SK-N-SH (cell line): Measurements from ENCODE around the gene IFNW1. TPM values are rescaled to one million over a fixed set of nuclear protein-coding genes. Genes with fewer than 3 reads are reported as not detected.

Experiments
- CTCF ChIA-PET: fragments of 300-600, 350-600 bp; formaldehyde crosslinking; extraction: SDS; loops from one replicate; lab custom pipeline; 2021; lab: Yijun Ruan, JAX
- POLR2A ChIA-PET: fragments of 350-600 bp; sonication (Branson Sonifier 250); formaldehyde crosslinking; extraction: SDS; loops from one replicate; lab custom pipeline; 2020; ENCODE audit warnings: antibody characterized with exemption, inconsistent platforms; lab: Yijun Ruan, JAX
- DNase-seq: peaks from one replicate; pipeline ENCODE4 v3.0.0; 2012
- H2AFZ ChIP-seq: fragments of 200-600 bp; sonication (generic); 2 replicates; pipeline ENCODE4 v1.8.1; 2016; ENCODE audit warnings: antibody characterized with exemption, mild to moderate bottlenecking, low read depth
- H3F3A ChIP-seq: fragments of 200-600 bp; sonication (generic); replicated peaks from 2 replicates; pipeline ENCODE3; 2016; ENCODE audit warnings: antibody characterized with exemption, mild to moderate bottlenecking; ENCODE audit not compliant: insufficient read depth
- H3K27ac ChIP-seq, 2 experiments: fragments of 200-500 bp in 1 of 2; fragments of 200-600 bp in 1 of 2; sonication (Bioruptor generic) in 1 of 2; sonication (generic), shearing (Covaris generic) in 1 of 2; 2 replicates each; pipeline versions ENCODE4 v1.5.1 to v1.6.1; 2014 to 2016; ENCODE audit warnings: low read depth in 2 of 2, inconsistent platforms in 1 of 2, low read length in 1 of 2, mild to moderate bottlenecking in 1 of 2, mixed read lengths in 1 of 2
- H3K27me3 ChIP-seq: fragments of 200-600 bp; sonication (generic), shearing (Covaris generic); 2 replicates; pipeline ENCODE4 v1.6.1; 2016; ENCODE audit warnings: mixed run types; ENCODE audit not compliant: insufficient read depth
- H3K36me3 ChIP-seq, 2 experiments: fragments of 200-500 bp in 1 of 2; fragments of 200-600 bp in 1 of 2; sonication (Bioruptor generic) in 1 of 2; sonication (generic) in 1 of 2; replicated peaks in 1 of 2; 2 replicates each; pipeline versions ENCODE3 to v1.5.1; 2014 to 2016; ENCODE audit warnings: low read length in 1 of 2, mild to moderate bottlenecking in 1 of 2; ENCODE audit not compliant: insufficient read depth in 2 of 2, control insufficient read depth in 1 of 2
- H3K4me1 ChIP-seq, 2 experiments: fragments of 200-500 bp in 1 of 2; fragments of 200-600 bp in 1 of 2; sonication (Bioruptor generic) in 1 of 2; sonication (generic), shearing (Covaris generic) in 1 of 2; 2 replicates each; pipeline versions ENCODE4 v1.5.1 to v1.6.1; 2014 to 2016; ENCODE audit warnings: low read depth in 1 of 2, low read length in 1 of 2, mixed run types in 1 of 2; ENCODE audit not compliant: insufficient read depth in 2 of 2, control insufficient read depth in 1 of 2
- H3K4me2 ChIP-seq: fragments of 200-600 bp; sonication (generic), shearing (Covaris generic); 2 replicates; pipeline ENCODE4 v1.6.1; 2017; ENCODE audit warnings: mixed run types
- H3K4me3 ChIP-seq, 2 experiments: fragments of 200-500 bp in 1 of 2; fragments of 200-600 bp in 1 of 2; sonication (Bioruptor generic) in 1 of 2; sonication (generic), shearing (Covaris generic) in 1 of 2; 2 replicates each; pipeline versions ENCODE4 v1.5.1 to v1.8.1; 2014 to 2016; ENCODE audit warnings: low read depth in 2 of 2, inconsistent platforms in 1 of 2, low read length in 1 of 2, mild to moderate bottlenecking in 1 of 2, mixed read lengths in 1 of 2, moderate library complexity in 1 of 2
- H3K79me2 ChIP-seq: fragments of 200-600 bp; sonication (generic); 2 replicates; pipeline ENCODE4 v1.8.1; 2017; ENCODE audit warnings: mild to moderate bottlenecking; ENCODE audit not compliant: insufficient read depth
- H3K9ac ChIP-seq: fragments of 200-600 bp; sonication (generic); 2 replicates; pipeline ENCODE4 v1.6.1; 2017; ENCODE audit warnings: mixed run types
- H3K9me2 ChIP-seq: fragments of 200-600 bp; sonication (generic); 2 replicates; pipeline ENCODE4 v1.6.1; 2017; ENCODE audit warnings: mixed run types
- H3K9me3 ChIP-seq: fragments of 200-600 bp; sonication (generic); 2 replicates; pipeline ENCODE4 v1.6.1; 2017; ENCODE audit warnings: mixed run types, mild to moderate bottlenecking, moderate library complexity
- H4K20me1 ChIP-seq: fragments of 200-600 bp; sonication (generic); 2 replicates; pipeline ENCODE4 v1.6.1; 2017; ENCODE audit warnings: mild to moderate bottlenecking, mixed run types; ENCODE audit not compliant: insufficient read depth
- ELF1 ChIP-seq: IDR thresholded peaks from 2 replicates; pipeline ENCODE4 v1.4.0; 2012
- EP300 ChIP-seq, 2 experiments: IDR thresholded peaks; 2 replicates each; pipeline versions ENCODE4 v1.4.0 to v1.6.1; 2012; ENCODE audit warnings: borderline replicate concordance in 1 of 2, low read depth in 1 of 2, low read length in 1 of 2
- EZH2phosphoT487 ChIP-seq: fragments of 200-600 bp; sonication (generic); IDR thresholded peaks from 2 replicates; pipeline ENCODE4 v1.6.1; 2017; ENCODE audit warnings: low read depth, mixed run types, mild to moderate bottlenecking, antibody characterized with exemption, moderate library complexity, borderline replicate concordance
- FOXM1 ChIP-seq: IDR thresholded peaks from 2 replicates; pipeline ENCODE4 v1.4.0; 2012; ENCODE audit warnings: low read depth, mild to moderate bottlenecking
- NFIC ChIP-seq: IDR thresholded peaks from 2 replicates; pipeline ENCODE4 v1.4.0; 2012; ENCODE audit warnings: borderline replicate concordance
- POLR2AphosphoS5 ChIP-seq: IDR thresholded peaks from 2 replicates; pipeline ENCODE4 v1.6.1; 2012; ENCODE audit warnings: low read depth, low read length
- RCOR1 ChIP-seq: fragments of 150-350 bp; IDR thresholded peaks from 2 replicates; pipeline ENCODE4 v1.6.1; 2017; ENCODE audit warnings: antibody characterized with exemption, low read length
- SMC3 ChIP-seq: IDR thresholded peaks from 2 replicates; pipeline ENCODE4 v1.6.1; 2012; ENCODE audit warnings: low read depth, low read length, improper control_type of control experiment
- TAF1 ChIP-seq: IDR thresholded peaks from 2 replicates; pipeline ENCODE4 v1.6.1; 2012; ENCODE audit warnings: low read depth, mild to moderate bottlenecking, low read length, moderate library complexity, borderline replicate concordance
- TEAD4 ChIP-seq: IDR thresholded peaks from 2 replicates; pipeline ENCODE4 v1.4.0; 2012; ENCODE audit warnings: mild to moderate bottlenecking, borderline replicate concordance; ENCODE audit not compliant: insufficient read depth
- WGBS: methylation state at CpG from one replicate; pipeline ENCODE4 v1.1.6; 2017; ENCODE audit warnings: low lambda C conversion rate; 5-methylcytosine and 5-hydroxymethylcytosine counted together
- polyA plus RNA-seq, 3 experiments: library from polyadenylated mRNA; depleted of rRNA; stranded (reverse); fragments of >200 nt; gene quantifications; 2 replicates each; pipeline ENCODE4 v1.2.3, GENCODE V29; 2012
- TF ChIP-seq, protein P1 (sequence below): IDR thresholded peaks from 2 replicates; pipeline ENCODE4 v1.4.0; 2012; ENCODE audit warnings: low read depth, borderline replicate concordance
- TF ChIP-seq, protein P2 (sequence below): IDR thresholded peaks from 2 replicates; pipeline ENCODE4 v1.4.0; 2012; ENCODE audit warnings: low read depth, borderline replicate concordance
- TF ChIP-seq, protein P3 (sequence below): IDR thresholded peaks from 2 replicates; pipeline ENCODE4; 2012
- TF ChIP-seq, protein P4 (sequence below): IDR thresholded peaks from 2 replicates; pipeline ENCODE4 v1.6.1; 2012; ENCODE audit warnings: mild to moderate bottlenecking, low read depth, low read length, moderate library complexity
- TF ChIP-seq, protein P5 (sequence below): IDR thresholded peaks from 2 replicates; pipeline ENCODE4 v1.4.0; 2012; ENCODE audit warnings: low read depth

The IFNW1 gene
- polyA plus RNA-seq, 1 of the 3 experiments (the other 2 are of a cell fraction) = not detected

DNA sequence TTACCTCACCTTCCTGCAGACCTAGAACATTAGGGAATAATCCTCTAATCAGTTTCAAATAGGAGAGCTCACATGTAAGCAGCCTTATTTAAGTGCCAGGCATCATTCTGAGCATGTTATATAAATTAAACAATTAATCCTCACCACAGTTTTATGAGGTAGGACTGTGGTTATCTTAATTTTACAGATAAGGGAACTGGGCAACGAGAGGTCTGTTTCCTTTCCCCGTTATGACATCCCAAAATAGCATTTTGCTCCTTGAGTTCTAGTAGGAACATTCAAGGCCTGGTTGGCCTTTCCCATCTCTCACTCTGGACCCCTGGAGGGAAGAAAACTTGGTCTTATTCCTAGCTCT, 44.8 kb downstream of the IFNW1 start:
- POLR2A ChIA-PET = no interaction called here
- H3K4me2 ChIP-seq = no peak overlapping the region

DNA sequence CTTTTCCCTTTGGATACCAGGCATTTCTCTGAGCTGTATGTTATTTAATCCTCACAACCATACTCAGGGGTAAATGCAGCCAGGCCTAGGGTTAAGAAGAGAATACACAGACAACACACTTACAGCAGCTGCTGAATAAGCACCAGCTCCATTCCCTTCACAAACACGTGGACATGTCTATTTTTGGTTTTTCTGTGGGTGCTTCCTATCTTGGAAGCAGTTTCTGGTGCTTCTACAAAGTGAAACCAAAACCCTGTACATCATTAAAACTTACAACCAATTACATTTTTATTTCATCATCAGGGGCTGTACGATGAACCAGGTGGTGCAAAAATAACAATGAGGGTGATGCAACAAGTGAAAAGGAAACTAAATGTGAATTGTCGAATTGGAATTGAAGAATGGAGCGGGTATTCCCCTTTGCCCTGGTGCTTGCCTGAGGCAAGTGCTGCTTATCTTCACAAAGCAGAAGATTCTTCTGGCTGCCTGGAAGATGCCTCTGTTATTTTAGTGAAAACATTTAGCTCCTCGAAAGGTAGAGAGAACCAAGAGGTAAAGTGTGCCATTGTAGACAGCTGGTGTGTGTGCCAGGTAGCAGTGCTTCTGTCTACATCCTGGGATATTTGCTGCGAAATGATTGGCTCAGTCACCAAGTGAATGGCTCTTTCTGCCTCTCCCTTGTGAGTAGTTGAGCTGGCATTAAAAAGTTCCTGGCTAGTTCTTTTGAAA, 45.3 kb downstream of the IFNW1 start:
- 65% methylated on average over 6 of the region's 6 CpGs for WGBS
- ChIA-PET CTCF (interaction anchor here (0.7 to 3.4 kb wide), 5 partner anchors 9 to 1625 kb away, joined by 3 to 20 read pairs (median 3); no protein-coding TSS in a partner anchor), POLR2A (no interaction called here)
- TF ChIP-seq RCOR1 (no peak), SMC3 (no peak), ELF1 (no peak), POLR2AphosphoS5 (no peak), NFIC (no peak)
- TF ChIP-seq, protein P1, sequence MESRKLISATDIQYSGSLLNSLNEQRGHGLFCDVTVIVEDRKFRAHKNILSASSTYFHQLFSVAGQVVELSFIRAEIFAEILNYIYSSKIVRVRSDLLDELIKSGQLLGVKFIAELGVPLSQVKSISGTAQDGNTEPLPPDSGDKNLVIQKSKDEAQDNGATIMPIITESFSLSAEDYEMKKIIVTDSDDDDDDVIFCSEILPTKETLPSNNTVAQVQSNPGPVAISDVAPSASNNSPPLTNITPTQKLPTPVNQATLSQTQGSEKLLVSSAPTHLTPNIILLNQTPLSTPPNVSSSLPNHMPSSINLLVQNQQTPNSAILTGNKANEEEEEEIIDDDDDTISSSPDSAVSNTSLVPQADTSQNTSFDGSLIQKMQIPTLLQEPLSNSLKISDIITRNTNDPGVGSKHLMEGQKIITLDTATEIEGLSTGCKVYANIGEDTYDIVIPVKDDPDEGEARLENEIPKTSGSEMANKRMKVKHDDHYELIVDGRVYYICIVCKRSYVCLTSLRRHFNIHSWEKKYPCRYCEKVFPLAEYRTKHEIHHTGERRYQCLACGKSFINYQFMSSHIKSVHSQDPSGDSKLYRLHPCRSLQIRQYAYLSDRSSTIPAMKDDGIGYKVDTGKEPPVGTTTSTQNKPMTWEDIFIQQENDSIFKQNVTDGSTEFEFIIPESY = no peak
- TF ChIP-seq, protein P2, sequence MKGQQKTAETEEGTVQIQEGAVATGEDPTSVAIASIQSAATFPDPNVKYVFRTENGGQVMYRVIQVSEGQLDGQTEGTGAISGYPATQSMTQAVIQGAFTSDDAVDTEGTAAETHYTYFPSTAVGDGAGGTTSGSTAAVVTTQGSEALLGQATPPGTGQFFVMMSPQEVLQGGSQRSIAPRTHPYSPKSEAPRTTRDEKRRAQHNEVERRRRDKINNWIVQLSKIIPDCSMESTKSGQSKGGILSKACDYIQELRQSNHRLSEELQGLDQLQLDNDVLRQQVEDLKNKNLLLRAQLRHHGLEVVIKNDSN = no peak
- TF ChIP-seq, protein P3, sequence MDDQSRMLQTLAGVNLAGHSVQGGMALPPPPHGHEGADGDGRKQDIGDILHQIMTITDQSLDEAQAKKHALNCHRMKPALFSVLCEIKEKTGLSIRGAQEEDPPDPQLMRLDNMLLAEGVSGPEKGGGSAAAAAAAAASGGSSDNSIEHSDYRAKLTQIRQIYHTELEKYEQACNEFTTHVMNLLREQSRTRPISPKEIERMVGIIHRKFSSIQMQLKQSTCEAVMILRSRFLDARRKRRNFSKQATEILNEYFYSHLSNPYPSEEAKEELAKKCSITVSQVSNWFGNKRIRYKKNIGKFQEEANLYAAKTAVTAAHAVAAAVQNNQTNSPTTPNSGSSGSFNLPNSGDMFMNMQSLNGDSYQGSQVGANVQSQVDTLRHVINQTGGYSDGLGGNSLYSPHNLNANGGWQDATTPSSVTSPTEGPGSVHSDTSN = no peak
- no peaks in the 10 kb centered on the region for H3F3A ChIP-seq
- no peaks in the 10 kb centered on the region for H3K36me3 ChIP-seq
- H3K4me2 ChIP-seq = peak overlapping the region; percentile 44
- H3K4me3 ChIP-seq = no peak overlapping the region
- no peaks in the 10 kb centered on the region for H3K79me2 ChIP-seq
- no peak overlapping the region for H3K9ac ChIP-seq
- no peaks in the 10 kb centered on the region for H3K9me3 ChIP-seq
- peaks cover 0 to 4% of the 10 kb centered on the region in 2 experiments; a peak in 1 of 4 replicates for H3K4me1 ChIP-seq
- H3K27me3 ChIP-seq = no peaks in the 10 kb centered on the region
- no peak for DNase-seq
- no peak overlapping the region for H3K27ac ChIP-seq
- no peaks in the 10 kb centered on the region for H4K20me1 ChIP-seq
- H3K9me2 ChIP-seq = no peaks in the 10 kb centered on the region
- H2AFZ ChIP-seq = peak overlapping the region; percentile 37; the same call in 1 of the 2 replicates

More for the DNA sequence above, 44.8 kb downstream of the IFNW1 start:
- CTCF ChIA-PET = interaction anchor here (1.2 to 3.4 kb wide), 3 partner anchors 9 to 14 kb away, joined by 3 to 20 read pairs (median 7); no protein-coding TSS in a partner anchor
- TF ChIP-seq RCOR1 (no peak), TEAD4 (no peak), EZH2phosphoT487 (no peak), TAF1 (no peak), ELF1 (no peak), EP300 (IDR thresholded peaks at IDR 0.05; ENCODE audit: borderline replicate concordance in 1 of 2, low read depth in 1 of 2, low read length in 1 of 2) (no peak; a peak in 1 of 4 replicates), FOXM1 (no peak)
- TF ChIP-seq, protein P4, sequence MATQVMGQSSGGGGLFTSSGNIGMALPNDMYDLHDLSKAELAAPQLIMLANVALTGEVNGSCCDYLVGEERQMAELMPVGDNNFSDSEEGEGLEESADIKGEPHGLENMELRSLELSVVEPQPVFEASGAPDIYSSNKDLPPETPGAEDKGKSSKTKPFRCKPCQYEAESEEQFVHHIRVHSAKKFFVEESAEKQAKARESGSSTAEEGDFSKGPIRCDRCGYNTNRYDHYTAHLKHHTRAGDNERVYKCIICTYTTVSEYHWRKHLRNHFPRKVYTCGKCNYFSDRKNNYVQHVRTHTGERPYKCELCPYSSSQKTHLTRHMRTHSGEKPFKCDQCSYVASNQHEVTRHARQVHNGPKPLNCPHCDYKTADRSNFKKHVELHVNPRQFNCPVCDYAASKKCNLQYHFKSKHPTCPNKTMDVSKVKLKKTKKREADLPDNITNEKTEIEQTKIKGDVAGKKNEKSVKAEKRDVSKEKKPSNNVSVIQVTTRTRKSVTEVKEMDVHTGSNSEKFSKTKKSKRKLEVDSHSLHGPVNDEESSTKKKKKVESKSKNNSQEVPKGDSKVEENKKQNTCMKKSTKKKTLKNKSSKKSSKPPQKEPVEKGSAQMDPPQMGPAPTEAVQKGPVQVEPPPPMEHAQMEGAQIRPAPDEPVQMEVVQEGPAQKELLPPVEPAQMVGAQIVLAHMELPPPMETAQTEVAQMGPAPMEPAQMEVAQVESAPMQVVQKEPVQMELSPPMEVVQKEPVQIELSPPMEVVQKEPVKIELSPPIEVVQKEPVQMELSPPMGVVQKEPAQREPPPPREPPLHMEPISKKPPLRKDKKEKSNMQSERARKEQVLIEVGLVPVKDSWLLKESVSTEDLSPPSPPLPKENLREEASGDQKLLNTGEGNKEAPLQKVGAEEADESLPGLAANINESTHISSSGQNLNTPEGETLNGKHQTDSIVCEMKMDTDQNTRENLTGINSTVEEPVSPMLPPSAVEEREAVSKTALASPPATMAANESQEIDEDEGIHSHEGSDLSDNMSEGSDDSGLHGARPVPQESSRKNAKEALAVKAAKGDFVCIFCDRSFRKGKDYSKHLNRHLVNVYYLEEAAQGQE = no peak
- TF ChIP-seq, protein P5, sequence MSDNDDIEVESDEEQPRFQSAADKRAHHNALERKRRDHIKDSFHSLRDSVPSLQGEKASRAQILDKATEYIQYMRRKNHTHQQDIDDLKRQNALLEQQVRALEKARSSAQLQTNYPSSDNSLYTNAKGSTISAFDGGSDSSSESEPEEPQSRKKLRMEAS = no peak
- TF ChIP-seq, protein P3 = no peak
- Histone ChIP-seq H3K27me3 (no peaks in the 10 kb centered on the region), H3K4me3 (no peak overlapping the region), H3K9me2 (no peaks in the 10 kb centered on the region), H4K20me1 (no peaks in the 10 kb centered on the region), H3K27ac (no peak overlapping the region), H3F3A (no peaks in the 10 kb centered on the region), H3K9me3 (no peaks in the 10 kb centered on the region), H3K4me1 (peaks cover 0 to 4% of the 10 kb centered on the region in 2 experiments; a peak in 1 of 4 replicates), H3K9ac (no peak overlapping the region), H2AFZ (peak overlapping the region; percentile 37; the same call in 1 of the 2 replicates), H3K79me2 (no peaks in the 10 kb centered on the region), H3K36me3 (no peaks in the 10 kb centered on the region)
- DNase-seq = no peak
- 84% methylated on average over 2 of the region's 2 CpGs for WGBS
